ENCODE results near the gene ATF6.

- TF ChIP-seq CTCF (IDR thresholded peaks at IDR 0.05) = no peak
- no peak for TF ChIP-seq POLR2A (IDR thresholded peaks at IDR 0.05)
- TF ChIP-seq POLR2AphosphoS5 (IDR thresholded peaks at IDR 0.05) = no peak
Measured at GRCh38 chr1:161950377-161950776, 184.3 kb downstream of the ATF6 start.

Data from breast epithelium (tissue), 3 donors.